ENCODE measurements around the gene PACRGL.
A peak's percentile ranks its signal among the peaks of the same experiment; 100 is the strongest.
"Not testable (repeated sequence)": the region's sequence is repeated elsewhere in the genome, so short reads cannot be mapped to it uniquely, and the experiment has no call there.

Gene PACRGL

GRCh38 chr4:20760053-20760452, 59.8 kb downstream of the PACRGL start:
- TF ChIP-seq CTCF (IDR thresholded peaks at IDR 0.05; ENCODE audit: insufficient read depth, low read depth, low read length, missing control alignments), result no peak
- no peak overlapping the region for H3K4me3 ChIP-seq (ENCODE audit: low read depth, low read length)
- peak; percentile 7 for DNase-seq (ENCODE audit: low read depth)

GRCh38 chr4:20761382-20761781, 61.1 kb downstream of the PACRGL start:
- no peak for DNase-seq (ENCODE audit: low read depth)
- H3K4me3 ChIP-seq (ENCODE audit: low read depth, low read length), result no peak overlapping the region
- no peak for TF ChIP-seq CTCF (IDR thresholded peaks at IDR 0.05; ENCODE audit: insufficient read depth, low read depth, low read length, missing control alignments)

- no peak for DNase-seq (ENCODE audit: low read depth)
- no peak for TF ChIP-seq CTCF (IDR thresholded peaks at IDR 0.05; ENCODE audit: insufficient read depth, low read depth, low read length, missing control alignments)
- H3K4me3 ChIP-seq (ENCODE audit: low read depth, low read length), result no peak overlapping the region
Observed at GRCh38 chr4:20761826-20762225, 61.6 kb downstream of the PACRGL start.

GRCh38 chr4:20764366-20764992, 64.2 kb downstream of the PACRGL start:
- no peak for DNase-seq (ENCODE audit: low read depth)
- H3K4me3 ChIP-seq (ENCODE audit: low read depth, low read length), result no peak overlapping the region
- no peak for TF ChIP-seq CTCF (IDR thresholded peaks at IDR 0.05; ENCODE audit: insufficient read depth, low read depth, low read length, missing control alignments)

GRCh38 chr4:20773144-20773997, 73.1 kb downstream of the PACRGL start:
- H3K4me3 ChIP-seq (ENCODE audit: low read depth, low read length), result no peak overlapping the region
- peak; percentile 49 for DNase-seq (ENCODE audit: low read depth)
- TF ChIP-seq CTCF (IDR thresholded peaks at IDR 0.05; ENCODE audit: insufficient read depth, low read depth, low read length, missing control alignments), result peak; percentile 65

GRCh38 chr4:20778896-20779295, 78.6 kb downstream of the PACRGL start:
- H3K4me3 ChIP-seq (ENCODE audit: low read depth, low read length), result no peak overlapping the region
- DNase-seq (ENCODE audit: low read depth), result no peak
- no peak for TF ChIP-seq CTCF (IDR thresholded peaks at IDR 0.05; ENCODE audit: insufficient read depth, low read depth, low read length, missing control alignments)

- not testable (repeated sequence) for DNase-seq (ENCODE audit: low read depth); H3K4me3 ChIP-seq (ENCODE audit: low read depth, low read length)
Observed at GRCh38 chr4:20783134-20783533, 82.9 kb downstream of the PACRGL start.

All from GM12865 (cell line).